Esophagus muscularis mucosa (tissue), 4 donors: ENCODE results near the gene R3HDM4. TPM values are rescaled to one million over a fixed set of nuclear protein-coding genes. Genes with fewer than 3 reads are reported as not detected.

Source experiments
- DNase-seq: peaks from one replicate; pipeline ENCODE4 v3.0.0-alpha.2; 2017; ENCODE audit errors: extremely low spot score
- H3K27ac ChIP-seq, 4 donors: fragments of 200-600 bp; sonication (generic); replicated peaks in 1 of 4; 1 replicate in 3 of 4; 2 replicates in 1 of 4; pipeline ENCODE4 v1.5.1; 2016 to 2019; ENCODE audit warnings: mild to moderate bottlenecking in 1 of 4
- H3K27me3 ChIP-seq, 4 donors: fragments of 200-600 bp; sonication (generic); one replicate each; pipeline versions ENCODE4 v1.5.1 to v1.6.0; 2016 to 2019
- H3K36me3 ChIP-seq, 4 donors: fragments of 200-600 bp; sonication (generic); one replicate each; pipeline ENCODE4 v1.5.1; 2016 to 2019
- H3K4me1 ChIP-seq, 4 donors: fragments of 200-600 bp; sonication (generic); one replicate each; pipeline ENCODE4 v1.5.1; 2016 to 2019
- H3K4me3 ChIP-seq, 4 donors: fragments of 200-600 bp; sonication (generic); 1 replicate in 2 of 4; 2 replicates in 2 of 4; pipeline ENCODE4 v1.5.1; 2016 to 2019; ENCODE audit warnings: mild to moderate bottlenecking in 4 of 4, moderate library complexity in 1 of 4
- H3K9me3 ChIP-seq, 4 donors: fragments of 200-600 bp; sonication (generic); 1 replicate in 3 of 4; 2 replicates in 1 of 4; pipeline ENCODE4 v1.5.1; 2016 to 2019
- CTCF ChIP-seq, 3 experiments: fragments of 200-600 bp in 2 of 3; fragments of 450-650 bp in 1 of 3; sonication (generic) in 2 of 3; IDR thresholded peaks; one replicate each; pipeline ENCODE4 v1.5.1; 2017 to 2019; ENCODE audit warnings: antibody characterized with exemption in 3 of 3, mild to moderate bottlenecking in 2 of 3, moderate library complexity in 1 of 3
- EP300 ChIP-seq: sonication (generic); formaldehyde crosslinking; IDR thresholded peaks from one replicate; pipeline ENCODE4 v1.6.1; 2017; ENCODE audit warnings: antibody characterized with exemption
- POLR2A ChIP-seq: fragments of 450-650 bp; IDR thresholded peaks from one replicate; pipeline ENCODE4 v1.6.1; 2017; ENCODE audit warnings: antibody characterized with exemption, moderate library complexity, mild to moderate bottlenecking, low read depth
- POLR2AphosphoS5 ChIP-seq, 2 donors: sonication (generic); formaldehyde crosslinking; IDR thresholded peaks; one replicate each; pipeline ENCODE4 v1.6.1; 2017; ENCODE audit warnings: antibody characterized with exemption in 2 of 2
- WGBS: methylation state at CpG from one replicate; pipeline ENCODE4 v1.1.5; 2018; 5-methylcytosine and 5-hydroxymethylcytosine counted together
- intact Hi-C: fragments of 100-400 bp; cut with DNase I; formaldehyde crosslinking; loops from one replicate; pipeline ENCODE4 v1.15.1; 2023
- total RNA-seq, 4 donors: library from RNA; depleted of rRNA; stranded (reverse); fragments of >200 nt; gene quantifications; one replicate each; pipeline versions ENCODE4 v1.1.0 to v1.2.1, GENCODE V29; 2016

R3HDM4 gene
- total RNA-seq, 4 donors from 2014 or later: 32.0 to 52.5 (median 40.0) TPM

DNA sequence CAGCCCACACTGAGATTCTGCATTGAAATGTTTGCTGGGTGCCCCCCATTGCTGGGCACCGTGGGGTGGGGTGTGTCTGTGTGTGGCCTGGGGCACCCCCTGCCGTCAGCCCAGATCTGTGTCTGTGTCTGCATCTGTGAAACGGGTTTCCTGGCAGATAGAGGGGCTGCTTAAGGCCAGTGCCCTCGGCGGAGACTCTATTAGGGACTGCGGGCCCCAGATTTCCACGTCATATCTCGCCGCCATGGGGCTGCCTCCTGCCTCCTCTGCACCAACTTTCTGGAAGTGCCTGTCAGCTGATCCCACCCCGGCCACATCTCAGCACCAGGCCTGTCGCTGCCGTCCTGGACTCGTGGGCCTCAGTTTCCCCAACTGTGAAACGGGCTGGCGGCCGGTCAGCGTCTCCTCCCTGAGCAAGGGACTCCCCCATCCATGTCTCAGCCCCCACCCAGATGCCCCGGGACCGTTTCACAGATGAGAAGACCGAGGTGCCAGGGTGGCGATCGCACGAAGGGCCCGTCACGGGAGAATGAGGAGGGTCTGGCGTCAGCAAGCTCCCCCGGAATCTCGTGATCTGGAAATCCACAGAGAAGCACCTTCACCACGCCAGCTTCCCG lies 34.2 kb upstream of the R3HDM4 start:
- no peak for DNase-seq
- TF ChIP-seq POLR2AphosphoS5 (IDR thresholded peaks at IDR 0.05) (no peak), POLR2A (no peak), EP300 (no peak), CTCF (IDR thresholded peaks at IDR 0.05) (no peak)
- H3K36me3 ChIP-seq: peaks cover 0 to 14% (median 12%) of the 10 kb centered on the region in 4 donors
- H3K27me3 ChIP-seq: no peaks in the 10 kb centered on the region
- H3K9me3 ChIP-seq: no peaks in the 10 kb centered on the region
- peaks cover 0 to 8% (median 4%) of the 10 kb centered on the region in 4 donors for H3K4me1 ChIP-seq
- H3K4me3 ChIP-seq: no peak overlapping the region
- 90% methylated on average over 22 of the region's 30 CpGs for WGBS
- H3K27ac ChIP-seq: peak overlapping the region in 1 of 4 donors; percentile 18
- intact Hi-C loops: no loop called here

DNA sequence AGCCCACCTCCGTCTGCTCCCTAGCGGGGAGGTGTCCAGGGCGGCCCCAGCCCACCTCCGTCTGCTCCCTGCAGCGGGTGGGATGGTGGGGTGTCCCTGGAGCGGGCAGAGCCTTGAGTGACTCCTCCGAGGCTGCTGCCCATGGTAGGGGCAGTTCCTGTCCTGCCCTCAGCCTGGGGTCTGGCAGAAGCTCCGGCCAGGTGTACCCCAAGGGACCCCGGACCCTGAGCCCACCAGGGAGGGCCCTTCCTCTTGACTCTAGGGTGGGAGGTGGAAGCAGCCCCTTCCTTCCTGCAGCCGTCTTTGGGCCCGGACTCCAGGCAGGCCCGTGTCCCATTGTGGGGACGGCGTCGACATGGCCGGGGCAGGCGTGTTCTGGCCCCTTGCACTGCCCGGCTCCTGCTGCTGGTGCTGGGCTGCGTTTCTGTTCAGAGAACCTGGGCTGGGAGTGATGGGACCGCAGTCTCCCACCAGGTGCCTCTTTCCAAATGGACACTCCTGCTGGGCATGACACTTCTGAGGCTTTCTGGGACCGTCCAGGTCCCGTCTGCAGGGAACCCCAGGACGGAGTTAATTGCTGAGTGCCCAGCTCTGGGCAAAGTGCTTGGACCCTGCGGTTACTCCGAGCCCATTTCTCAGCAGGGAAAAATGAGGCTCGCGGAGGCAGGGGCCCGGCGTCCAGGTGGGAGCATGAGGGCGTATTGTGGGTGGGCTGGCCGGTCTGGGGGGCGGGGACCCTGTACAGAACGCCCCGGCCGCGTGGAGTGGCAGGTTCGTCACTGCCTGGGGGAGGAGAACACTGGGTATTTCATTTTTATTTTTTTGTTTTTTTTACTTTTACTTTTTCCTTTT lies 32.6 kb upstream of the R3HDM4 start:
- no peaks in the 10 kb centered on the region for H3K9me3 ChIP-seq
- peaks cover 0 to 15% (median 13%) of the 10 kb centered on the region in 4 donors for H3K36me3 ChIP-seq
- intact Hi-C loops: no loop called here
- DNase-seq: no peak
- H3K27ac ChIP-seq: no peak overlapping the region
- 89% methylated on average over 32 of the region's 37 CpGs for WGBS
- TF ChIP-seq POLR2A (no peak), POLR2AphosphoS5 (IDR thresholded peaks at IDR 0.05) (no peak), CTCF (IDR thresholded peaks at IDR 0.05) (no peak), EP300 (no peak)
- H3K4me1 ChIP-seq: peaks cover 5 to 23% (median 17%) of the 10 kb centered on the region in 4 donors
- H3K27me3 ChIP-seq: no peaks in the 10 kb centered on the region
- H3K4me3 ChIP-seq: no peak overlapping the region

GRCh38 chr19:944663-945241 lies 31.7 kb upstream of the R3HDM4 start:
- no peak for DNase-seq
- intact Hi-C loops: loop anchor here (5.0 kb wide), 1 partner anchor 33 kb away; no protein-coding TSS in a partner anchor
- Histone ChIP-seq H3K4me1 (peaks cover 11 to 28% (median 26%) of the 10 kb centered on the region in 4 donors), H3K27me3 (no peaks in the 10 kb centered on the region), H3K36me3 (peaks cover 0 to 15% (median 13%) of the 10 kb centered on the region in 4 donors), H3K4me3 (no peak overlapping the region), H3K27ac (no peak overlapping the region), H3K9me3 (no peaks in the 10 kb centered on the region)
- 79% methylated on average over 22 of the region's 22 CpGs for WGBS
- TF ChIP-seq CTCF (IDR thresholded peaks at IDR 0.05) (no peak), POLR2AphosphoS5 (IDR thresholded peaks at IDR 0.05) (no peak), EP300 (no peak), POLR2A (no peak)

- WGBS: 79% methylated on average over 11 of the region's 27 CpGs
- Histone ChIP-seq H3K4me3 (no peak overlapping the region), H3K9me3 (no peaks in the 10 kb centered on the region), H3K36me3 (peaks cover 0 to 15% (median 13%) of the 10 kb centered on the region in 4 donors), H3K4me1 (peaks cover 11 to 29% (median 25%) of the 10 kb centered on the region in 4 donors), H3K27me3 (no peaks in the 10 kb centered on the region), H3K27ac (no peak overlapping the region)
- TF ChIP-seq POLR2AphosphoS5 (IDR thresholded peaks at IDR 0.05): no peak
- no peak for TF ChIP-seq EP300
- no peak for TF ChIP-seq POLR2A
- TF ChIP-seq CTCF (IDR thresholded peaks at IDR 0.05): no peak
- no peak for DNase-seq
- intact Hi-C loops: loop anchor here (5.0 kb wide), 1 partner anchor 33 kb away; no protein-coding TSS in a partner anchor
These were observed 31.1 kb upstream of the R3HDM4 start for GRCh38 chr19:944171-944567.
